ENCODE results near the gene FAHD2A.

DNA sequence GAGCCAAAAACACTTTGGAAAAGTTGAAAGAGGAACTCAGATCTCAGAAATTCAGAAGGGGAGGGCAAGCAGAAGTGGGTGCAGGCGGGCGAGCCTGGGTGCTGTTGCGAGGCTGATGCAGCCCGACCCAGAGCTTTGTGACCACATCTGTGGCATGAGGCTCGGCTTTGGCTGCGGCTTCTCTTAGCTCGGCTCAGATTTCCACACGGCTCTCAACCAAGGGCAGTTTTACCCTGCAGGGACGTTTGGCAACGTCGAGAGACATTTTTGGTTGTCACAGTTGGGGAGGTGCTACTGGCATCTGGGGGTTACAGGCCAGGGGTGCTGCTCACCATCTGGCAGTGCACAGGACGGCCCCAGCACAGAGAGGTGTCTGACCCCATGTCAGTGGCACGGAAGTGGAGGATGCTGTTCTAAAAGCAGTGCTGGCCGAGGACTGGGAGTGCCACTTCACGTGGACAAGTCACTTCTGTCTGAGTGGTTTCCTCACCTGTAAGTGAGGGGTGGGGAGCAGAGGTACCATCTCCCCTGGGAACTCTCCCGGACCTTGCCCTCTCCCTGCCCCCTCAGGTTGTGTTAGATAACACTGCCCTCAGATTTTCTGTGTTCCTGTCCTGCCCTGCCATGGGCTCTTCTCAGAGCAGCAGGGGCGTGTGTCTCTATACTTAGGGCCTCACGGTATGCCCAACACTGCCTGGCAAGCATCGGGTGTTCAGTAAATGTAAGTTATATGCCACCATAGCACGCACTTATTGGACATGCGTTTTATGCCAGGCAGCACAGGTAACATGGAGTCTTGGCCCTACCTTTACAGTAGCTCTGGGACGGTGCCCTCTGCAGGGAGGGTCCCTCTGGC, 48.7 kb upstream of the FAHD2A start:
- TF ChIP-seq, protein P1, sequence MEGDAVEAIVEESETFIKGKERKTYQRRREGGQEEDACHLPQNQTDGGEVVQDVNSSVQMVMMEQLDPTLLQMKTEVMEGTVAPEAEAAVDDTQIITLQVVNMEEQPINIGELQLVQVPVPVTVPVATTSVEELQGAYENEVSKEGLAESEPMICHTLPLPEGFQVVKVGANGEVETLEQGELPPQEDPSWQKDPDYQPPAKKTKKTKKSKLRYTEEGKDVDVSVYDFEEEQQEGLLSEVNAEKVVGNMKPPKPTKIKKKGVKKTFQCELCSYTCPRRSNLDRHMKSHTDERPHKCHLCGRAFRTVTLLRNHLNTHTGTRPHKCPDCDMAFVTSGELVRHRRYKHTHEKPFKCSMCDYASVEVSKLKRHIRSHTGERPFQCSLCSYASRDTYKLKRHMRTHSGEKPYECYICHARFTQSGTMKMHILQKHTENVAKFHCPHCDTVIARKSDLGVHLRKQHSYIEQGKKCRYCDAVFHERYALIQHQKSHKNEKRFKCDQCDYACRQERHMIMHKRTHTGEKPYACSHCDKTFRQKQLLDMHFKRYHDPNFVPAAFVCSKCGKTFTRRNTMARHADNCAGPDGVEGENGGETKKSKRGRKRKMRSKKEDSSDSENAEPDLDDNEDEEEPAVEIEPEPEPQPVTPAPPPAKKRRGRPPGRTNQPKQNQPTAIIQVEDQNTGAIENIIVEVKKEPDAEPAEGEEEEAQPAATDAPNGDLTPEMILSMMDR (optimal IDR thresholded peaks at IDR 0.05 in 1 of 3, IDR thresholded peaks at IDR 0.05 in 1 of 3, conservative IDR thresholded peaks at IDR 0.05 in 1 of 3; ENCODE audit: extremely low read depth in 1 of 3, insufficient read depth in 2 of 3, low read length in 3 of 3): no peak
- TF ChIP-seq EZH2 (IDR thresholded peaks at IDR 0.05; ENCODE audit: low read length): no peak

Data from keratinocyte (primary cell).